Transverse colon (tissue), 4 donors: Measurements from ENCODE around the gene STXBP5. TPM values are rescaled to one million over a fixed set of nuclear protein-coding genes. Genes with fewer than 3 reads are reported as not detected.

ENCODE experiments used
- DNase-seq: peaks from one replicate; pipeline ENCODE4 v3.0.0-alpha.2; 2019
- H3K27ac ChIP-seq, 4 donors: fragments of 200-600 bp; sonication (generic); 2 replicates each; pipeline ENCODE4 v1.5.1; 2016 to 2018; ENCODE audit warnings: inconsistent platforms in 4 of 4
- H3K27me3 ChIP-seq: fragments of 200-600 bp; sonication (generic); 2 replicates; pipeline ENCODE4 v1.5.1; 2017; ENCODE audit warnings: inconsistent platforms
- H3K36me3 ChIP-seq, 4 donors: fragments of 200-600 bp; sonication (generic); 2 replicates each; pipeline ENCODE4 v1.5.1; 2017 to 2019; ENCODE audit warnings: inconsistent platforms in 4 of 4
- H3K4me1 ChIP-seq, 4 donors: fragments of 200-600 bp; sonication (generic); 2 replicates each; pipeline ENCODE4 v1.5.1; 2017 to 2020; ENCODE audit warnings: inconsistent platforms in 4 of 4
- H3K4me3 ChIP-seq, 4 donors: fragments of 200-600 bp; sonication (generic); 1 replicate in 1 of 4; 2 replicates in 3 of 4; pipeline versions ENCODE4 v1.5.1 to v1.6.1; 2017 to 2019; ENCODE audit warnings: inconsistent platforms in 4 of 4
- H3K9me3 ChIP-seq, 2 donors: fragments of 200-600 bp; sonication (generic); 2 replicates each; pipeline ENCODE4 v1.5.1; 2017 to 2019; ENCODE audit warnings: inconsistent platforms in 2 of 2
- CTCF ChIP-seq, 5 experiments: fragments of 200-600 bp in 3 of 5; fragments of 450-650 bp in 2 of 5; sonication (generic) in 3 of 5; IDR thresholded peaks; 1 replicate in 2 of 5; 2 replicates in 3 of 5; pipeline ENCODE4 v1.5.1; 2016 to 2017; ENCODE audit warnings: antibody characterized with exemption in 5 of 5, inconsistent platforms in 3 of 5, mild to moderate bottlenecking in 2 of 5, moderate library complexity in 1 of 5
- EP300 ChIP-seq: sonication (generic); formaldehyde crosslinking; IDR thresholded peaks from one replicate; pipeline ENCODE4 v1.6.1; 2017; ENCODE audit warnings: antibody characterized with exemption, low read depth
- POLR2A ChIP-seq: fragments of 450-650 bp; IDR thresholded peaks from one replicate; pipeline ENCODE4 v1.6.1; 2016; ENCODE audit warnings: antibody characterized with exemption, mild to moderate bottlenecking, moderate library complexity
- POLR2AphosphoS5 ChIP-seq, 3 donors: sonication (generic); formaldehyde crosslinking; IDR thresholded peaks; one replicate each; pipeline ENCODE4 v1.6.1; 2016; ENCODE audit warnings: antibody characterized with exemption in 3 of 3
- WGBS, 2 donors: methylation state at CpG; one replicate each; pipeline ENCODE4 v1.1.5; 2018; ENCODE audit warnings: low coverage in 1 of 2; 5-methylcytosine and 5-hydroxymethylcytosine counted together
- in situ Hi-C, 4 donors: fragments of 200-750 bp; cut with MboI; loops; one replicate each; pipeline versions ENCODE4 v1.15.0 to v1.15.1; 2017; ENCODE audit warnings: low sequenced_read_pairs in 3 of 4, low pct_ligation_motif_present in 1 of 4, low pct_unique_long_range_greater_than_20kb in 1 of 4
- intact Hi-C: fragments of 100-400 bp; cut with DNase I; formaldehyde crosslinking; loops from one replicate; pipeline ENCODE4 v1.15.1; 2023; ENCODE audit warnings: low total_unique reads
- total RNA-seq, 4 donors: library from RNA; depleted of rRNA; stranded (reverse); fragments of >200 nt; gene quantifications; one replicate each; pipeline ENCODE4 v1.1.0, GENCODE V29; 2016

Gene STXBP5
- total RNA-seq, 4 donors from 2014 or later: 58.7 to 99.5 (median 85.0) TPM

GRCh38 chr6:147227770-147228320, 23.6 kb downstream of the STXBP5 start:
- WGBS, 2 donors: 83 to 93% methylated on average over 1 of the region's 1 CpG
- peaks cover 0 to 12% (median 5%) of the 10 kb centered on the region in 4 donors for H3K4me1 ChIP-seq
- H3K27ac ChIP-seq: no peak overlapping the region
- H3K36me3 ChIP-seq: no peaks in the 10 kb centered on the region
- H3K9me3 ChIP-seq: no peaks in the 10 kb centered on the region
- H3K27me3 ChIP-seq: no peaks in the 10 kb centered on the region
- intact Hi-C loops (no loop called here), in situ Hi-C loops (no loop called here)
- TF ChIP-seq POLR2AphosphoS5 (IDR thresholded peaks at IDR 0.05) (no peak), CTCF (IDR thresholded peaks at IDR 0.05) (no peak), EP300 (no peak), POLR2A (no peak)
- DNase-seq: no peak
- H3K4me3 ChIP-seq: no peak overlapping the region

- intact Hi-C loops: loop anchor here (10.0 kb wide), 1 partner anchor 673 kb away; no protein-coding TSS in a partner anchor
- Histone ChIP-seq H3K9me3 (no peaks in the 10 kb centered on the region), H3K4me1 (no peaks in the 10 kb centered on the region), H3K27ac (no peak overlapping the region), H3K27me3 (no peaks in the 10 kb centered on the region), H3K4me3 (no peak overlapping the region), H3K36me3 (no peaks in the 10 kb centered on the region)
- DNase-seq: no peak
- WGBS, 2 donors: 72 to 95% methylated on average over 1 of the region's 1 CpG
- TF ChIP-seq EP300 (no peak), POLR2A (no peak), POLR2AphosphoS5 (IDR thresholded peaks at IDR 0.05) (no peak), CTCF (IDR thresholded peaks at IDR 0.05) (no peak)
- in situ Hi-C loops: no loop called here
These were observed 27.4 kb downstream of the STXBP5 start for GRCh38 chr6:147231589-147231988.

GRCh38 chr6:147234685-147235084, 30.5 kb downstream of the STXBP5 start:
- in situ Hi-C loops (no loop called here), intact Hi-C loops (loop anchor here (10.0 kb wide), 1 partner anchor 670 kb away; no protein-coding TSS in a partner anchor)
- TF ChIP-seq EP300: no peak
- TF ChIP-seq POLR2A: no peak
- TF ChIP-seq CTCF (IDR thresholded peaks at IDR 0.05): no peak
- TF ChIP-seq POLR2AphosphoS5 (IDR thresholded peaks at IDR 0.05): no peak
- no peak for DNase-seq
- Histone ChIP-seq H3K4me3 (no peak overlapping the region), H3K36me3 (peaks cover 0 to 7% (median 0%) of the 10 kb centered on the region in 4 donors), H3K9me3 (no peaks in the 10 kb centered on the region), H3K27me3 (no peaks in the 10 kb centered on the region), H3K27ac (no peak overlapping the region), H3K4me1 (no peaks in the 10 kb centered on the region)
- WGBS, 2 donors: 94 to 95% methylated on average over 2 of the region's 2 CpGs

- in situ Hi-C loops: no loop called here
- WGBS, 2 donors: 76 to 87% methylated on average over 3 of the region's 3 CpGs
These were observed 33.9 kb downstream of the STXBP5 start for GRCh38 chr6:147238164-147238563.

More at GRCh38 chr6:147238164-147238563, 33.9 kb downstream of the STXBP5 start:
- Histone ChIP-seq H3K27ac (no peak overlapping the region), H3K27me3 (no peaks in the 10 kb centered on the region), H3K4me3 (no peak overlapping the region), H3K9me3 (no peaks in the 10 kb centered on the region), H3K36me3 (peaks cover 0 to 12% (median 0%) of the 10 kb centered on the region in 4 donors), H3K4me1 (no peaks in the 10 kb centered on the region)
- TF ChIP-seq POLR2A (no peak), CTCF (IDR thresholded peaks at IDR 0.05) (no peak), POLR2AphosphoS5 (IDR thresholded peaks at IDR 0.05) (no peak), EP300 (no peak)
- intact Hi-C loops: loop anchor here (10.0 kb wide), 1 partner anchor 667 kb away; no protein-coding TSS in a partner anchor
- DNase-seq: no peak
